Stimulated activated CD8-positive, alpha-beta memory T cell treated with anti-CD3 and anti-CD28 coated beads, Interleukin-2, amount 100 ng/mL, for 48 hours (primary cell): ENCODE results near the gene CLHC1.
"Not testable (repeated sequence)": the region's sequence is repeated elsewhere in the genome, so short reads cannot be mapped to it uniquely, and the experiment has no call there.

Source experiments
- DNase-seq, 2 donors: peaks; one replicate each; pipeline ENCODE4 v3.0.0-alpha.2; 2020; ENCODE audit warnings: low read depth in 2 of 2

The CLHC1 gene

GRCh38 chr2:55232863-55233657, 967 bp upstream of the CLHC1 start:
- peak in 1 of 2 donors; percentile 12 for DNase-seq

GRCh38 chr2:55231546-55232083, 478 bp downstream of the CLHC1 start:
- DNase-seq: no peak

- no peak for DNase-seq
These were observed 1.5 kb downstream of the CLHC1 start for GRCh38 chr2:55230551-55230950.

GRCh38 chr2:55229221-55229620, 2.9 kb downstream of the CLHC1 start:
- no peak for DNase-seq

GRCh38 chr2:55228226-55228563, 3.9 kb downstream of the CLHC1 start:
- no peak for DNase-seq

- DNase-seq: not testable (repeated sequence)
These were observed 4.5 kb downstream of the CLHC1 start for GRCh38 chr2:55227437-55228225.

- DNase-seq: no peak
These were observed 6.5 kb downstream of the CLHC1 start for GRCh38 chr2:55225481-55226020.

GRCh38 chr2:55224761-55225261, 7.3 kb downstream of the CLHC1 start:
- no peak for DNase-seq

- no peak for DNase-seq
These were observed 7.9 kb downstream of the CLHC1 start for GRCh38 chr2:55223958-55224760.

GRCh38 chr2:55213822-55214221, 18.3 kb downstream of the CLHC1 start:
- no peak for DNase-seq

GRCh38 chr2:55204950-55205349, 27.1 kb downstream of the CLHC1 start:
- DNase-seq: no peak

- DNase-seq: no peak
These were observed 27.6 kb downstream of the CLHC1 start for GRCh38 chr2:55204536-55204935.

- DNase-seq: no peak
These were observed 31.7 kb downstream of the CLHC1 start for GRCh38 chr2:55200416-55200815.

- DNase-seq: no peak
These were observed 35.6 kb downstream of the CLHC1 start for GRCh38 chr2:55196526-55196925.

GRCh38 chr2:55191888-55192287, 40.2 kb downstream of the CLHC1 start:
- DNase-seq: not testable (repeated sequence)

GRCh38 chr2:55186837-55187236, 45.3 kb downstream of the CLHC1 start:
- not testable (repeated sequence) for DNase-seq

- no peak for DNase-seq
These were observed 51.7 kb downstream of the CLHC1 start for GRCh38 chr2:55180374-55180773.

GRCh38 chr2:55176094-55176415, 56.0 kb downstream of the CLHC1 start:
- no peak for DNase-seq

GRCh38 chr2:55175254-55176093, 56.6 kb downstream of the CLHC1 start:
- no peak for DNase-seq

- DNase-seq: no peak
These were observed 58.5 kb downstream of the CLHC1 start for GRCh38 chr2:55173438-55174054.
